Measurements from ENCODE around the gene DGKQ.

DNA sequence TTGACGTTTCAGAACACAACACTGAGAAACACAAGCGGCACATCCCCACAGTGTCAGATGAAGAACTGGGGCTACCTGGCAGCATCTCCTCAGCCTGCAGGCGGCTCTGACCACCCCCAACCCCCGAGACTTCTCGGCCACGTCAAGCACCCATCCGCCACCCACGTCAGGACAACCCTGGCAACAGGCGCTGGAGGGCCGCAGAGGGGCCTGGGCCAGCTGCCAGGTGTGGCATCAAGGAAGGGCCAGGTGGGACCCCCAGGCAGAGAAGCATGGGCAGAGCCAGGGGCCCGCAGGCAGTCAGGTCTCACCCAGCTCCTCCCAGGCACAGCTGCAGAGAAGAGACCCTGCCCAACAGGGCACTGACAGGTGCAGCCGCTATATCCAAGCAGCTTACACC lies 63.5 kb downstream of the DGKQ start:
- TF ChIP-seq, protein P1, sequence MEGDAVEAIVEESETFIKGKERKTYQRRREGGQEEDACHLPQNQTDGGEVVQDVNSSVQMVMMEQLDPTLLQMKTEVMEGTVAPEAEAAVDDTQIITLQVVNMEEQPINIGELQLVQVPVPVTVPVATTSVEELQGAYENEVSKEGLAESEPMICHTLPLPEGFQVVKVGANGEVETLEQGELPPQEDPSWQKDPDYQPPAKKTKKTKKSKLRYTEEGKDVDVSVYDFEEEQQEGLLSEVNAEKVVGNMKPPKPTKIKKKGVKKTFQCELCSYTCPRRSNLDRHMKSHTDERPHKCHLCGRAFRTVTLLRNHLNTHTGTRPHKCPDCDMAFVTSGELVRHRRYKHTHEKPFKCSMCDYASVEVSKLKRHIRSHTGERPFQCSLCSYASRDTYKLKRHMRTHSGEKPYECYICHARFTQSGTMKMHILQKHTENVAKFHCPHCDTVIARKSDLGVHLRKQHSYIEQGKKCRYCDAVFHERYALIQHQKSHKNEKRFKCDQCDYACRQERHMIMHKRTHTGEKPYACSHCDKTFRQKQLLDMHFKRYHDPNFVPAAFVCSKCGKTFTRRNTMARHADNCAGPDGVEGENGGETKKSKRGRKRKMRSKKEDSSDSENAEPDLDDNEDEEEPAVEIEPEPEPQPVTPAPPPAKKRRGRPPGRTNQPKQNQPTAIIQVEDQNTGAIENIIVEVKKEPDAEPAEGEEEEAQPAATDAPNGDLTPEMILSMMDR (conservative IDR thresholded peaks at IDR 0.05; ENCODE audit: low read depth, low read length): no peak
- TF ChIP-seq EZH2phosphoT487 (IDR thresholded peaks at IDR 0.05; ENCODE audit: borderline replicate concordance, low read length) (no peak), EZH2 (IDR thresholded peaks at IDR 0.05; ENCODE audit: low read length, unreplicated experiment) (no peak)

Data from PC-3 (cell line).